IMR-90 (cell line): ENCODE results near the gene CHD3. TPM values are rescaled to one million over a fixed set of nuclear protein-coding genes. Genes with fewer than 3 reads are reported as not detected.
A peak's percentile ranks its signal among the peaks of the same experiment; 100 is the strongest.

Source experiments
- ATAC-seq: fragments of 200-7000 bp; cut with Tn5 transposase; 2 replicates; pipeline ENCODE4 v1.9.1; 2020; ENCODE audit warnings: low read depth, mild to moderate bottlenecking, moderate library complexity
- BruUV-seq: library from RNA; stranded (reverse); fragments of 400-500 nt; replicated peaks from 2 replicates; lab custom pipeline; 2021; lab: Mats Ljungman, UMichigan
- CTCF ChIA-PET: fragments of 300-600 bp; formaldehyde crosslinking; extraction: SDS; loops from one replicate; lab custom pipeline; 2021; ENCODE audit warnings: antibody characterized with exemption; lab: Yijun Ruan, JAX
- POLR2A ChIA-PET: fragments of 300-600 bp; sonication (Branson Sonifier 250); formaldehyde crosslinking; loops from one replicate; lab custom pipeline; 2022; ENCODE audit warnings: antibody characterized with exemption; ENCODE audit not compliant: unreplicated experiment; lab: Charles Lee
- DNase-seq: peaks from one replicate; pipeline ENCODE4 v3.0.0; 2013
- H2AFZ ChIP-seq: replicated peaks from 2 replicates; pipeline ENCODE3; 2013; ENCODE audit warnings: low read length, mild to moderate bottlenecking; ENCODE audit not compliant: poor library complexity
- H2AK5ac ChIP-seq: 2 replicates; pipeline ENCODE4 v1.6.1; 2013; ENCODE audit warnings: low read depth, low read length, inconsistent platforms
- H2AK9ac ChIP-seq: replicated peaks from 2 replicates; pipeline ENCODE3; 2013; ENCODE audit warnings: mild to moderate bottlenecking, low read depth, low read length, moderate library complexity; ENCODE audit not compliant: poor library complexity
- H2BK120ac ChIP-seq: 2 replicates; pipeline ENCODE4 v1.6.1; 2013; ENCODE audit warnings: low read depth, low read length, inconsistent platforms
- H2BK15ac ChIP-seq: 3 replicates; pipeline ENCODE4 v1.6.1; 2013; ENCODE audit warnings: low read depth, low read length, inconsistent platforms
- H2BK20ac ChIP-seq: 2 replicates; pipeline ENCODE4 v1.6.1; 2013; ENCODE audit warnings: low read depth, mild to moderate bottlenecking, inconsistent platforms, low read length, moderate library complexity
- H2BK5ac ChIP-seq: 2 replicates; pipeline ENCODE4 v1.6.1; 2013; ENCODE audit warnings: mild to moderate bottlenecking, low read depth, low read length, inconsistent platforms; ENCODE audit not compliant: poor library complexity, severe bottlenecking
- H3K14ac ChIP-seq: replicated peaks from 2 replicates; pipeline ENCODE4 v1.6.1; 2013; ENCODE audit warnings: low read depth, low read length, inconsistent platforms
- H3K18ac ChIP-seq: 2 replicates; pipeline ENCODE4 v1.6.1; 2013; ENCODE audit warnings: low read depth, low read length, control low read depth
- H3K23ac ChIP-seq: 2 replicates; pipeline ENCODE4 v1.6.1; 2013; ENCODE audit warnings: low read depth, low read length, inconsistent platforms
- H3K27ac ChIP-seq: 2 replicates; pipeline ENCODE4 v1.5.1; 2013; ENCODE audit warnings: mild to moderate bottlenecking, control low read depth, low read length; ENCODE audit not compliant: insufficient read depth
- H3K27me3 ChIP-seq: 2 replicates; pipeline ENCODE4 v1.6.1; 2013; ENCODE audit warnings: low read length; ENCODE audit not compliant: control insufficient read depth, insufficient read depth
- H3K36me3 ChIP-seq: 2 replicates; pipeline ENCODE4 v1.6.1; 2013; ENCODE audit warnings: low read length, mixed read lengths; ENCODE audit not compliant: control insufficient read depth, insufficient read depth
- H3K4ac ChIP-seq: 2 replicates; pipeline ENCODE4 v1.6.1; 2013; ENCODE audit warnings: low read depth, low read length, inconsistent platforms
- H3K4me1 ChIP-seq: 2 replicates; pipeline ENCODE4 v1.6.1; 2013; ENCODE audit warnings: low read length, mixed read lengths; ENCODE audit not compliant: control insufficient read depth, insufficient read depth
- H3K4me2 ChIP-seq: 2 replicates; pipeline ENCODE4 v1.6.1; 2013; ENCODE audit warnings: low read depth, mild to moderate bottlenecking, control low read depth, low read length, moderate library complexity
- H3K4me3 ChIP-seq: 2 replicates; pipeline ENCODE4 v1.5.1; 2013; ENCODE audit warnings: low read depth, mild to moderate bottlenecking, control low read depth, low read length, moderate library complexity; ENCODE audit not compliant: insufficient read depth
- H3K56ac ChIP-seq: 2 replicates; pipeline ENCODE4 v1.6.1; 2013; ENCODE audit warnings: low read length, inconsistent platforms; ENCODE audit not compliant: insufficient read depth; ENCODE audit errors: extremely low read depth
- H3K79me1 ChIP-seq, 2 experiments: 2 replicates each; pipeline ENCODE4 v1.6.1; 2013; ENCODE audit warnings: low read length in 2 of 2, inconsistent platforms in 1 of 2, low read depth in 1 of 2
- H3K9ac ChIP-seq: 2 replicates; pipeline ENCODE4 v1.6.1; 2013; ENCODE audit warnings: low read depth, low read length, control low read depth
- H3K9me1 ChIP-seq: 2 replicates; pipeline ENCODE4 v1.6.1; 2013; ENCODE audit warnings: low read length, inconsistent platforms; ENCODE audit not compliant: insufficient read depth
- H3K9me3 ChIP-seq: 2 replicates; pipeline ENCODE4 v1.6.1; 2013; ENCODE audit warnings: low read length; ENCODE audit not compliant: control insufficient read depth, insufficient read depth
- H4K20me1 ChIP-seq: 2 replicates; pipeline ENCODE4 v1.6.1; 2013; ENCODE audit warnings: low read length, inconsistent platforms; ENCODE audit not compliant: insufficient read depth
- H4K5ac ChIP-seq: 2 replicates; pipeline ENCODE4 v1.6.1; 2013; ENCODE audit warnings: mild to moderate bottlenecking, low read depth, low read length, control low read depth
- H4K8ac ChIP-seq, 2 experiments: 2 replicates each; pipeline ENCODE4 v1.6.1; 2013; ENCODE audit warnings: low read depth in 2 of 2, low read length in 2 of 2, control low read depth in 1 of 2, inconsistent platforms in 1 of 2
- H4K91ac ChIP-seq: 2 replicates; pipeline ENCODE4 v1.6.1; 2013; ENCODE audit warnings: low read depth, low read length, inconsistent platforms; ENCODE audit not compliant: insufficient read depth
- BHLHE40 ChIP-seq: fragments of 150-350 bp; IDR thresholded peaks from 2 replicates; pipeline ENCODE4 v1.6.1; 2016; ENCODE audit warnings: mild to moderate bottlenecking, low read depth, low read length
- CHD1 ChIP-seq: IDR thresholded peaks from 2 replicates; pipeline ENCODE4 v1.6.1; 2012; ENCODE audit warnings: low read depth, low read length, improper control_type of control experiment
- FOS ChIP-seq: fragments of 150-350 bp; IDR thresholded peaks from 2 replicates; pipeline ENCODE4 v1.6.1; 2016; ENCODE audit warnings: low read depth, low read length
- MAZ ChIP-seq: IDR thresholded peaks from 2 replicates; pipeline ENCODE4 v1.6.1; 2012; ENCODE audit warnings: low read depth, mild to moderate bottlenecking, low read length, improper control_type of control experiment, moderate library complexity, borderline replicate concordance
- MXI1 ChIP-seq: IDR thresholded peaks from 2 replicates; pipeline ENCODE4 v1.6.1; 2012; ENCODE audit warnings: low read depth, mild to moderate bottlenecking, low read length, moderate library complexity, borderline replicate concordance
- POLR2A ChIP-seq: IDR thresholded peaks from 2 replicates; pipeline ENCODE4 v1.6.1; 2012; ENCODE audit warnings: mild to moderate bottlenecking, low read depth, low read length
- RAD21 ChIP-seq: IDR thresholded peaks from 2 replicates; pipeline ENCODE4 v1.6.1; 2012; ENCODE audit warnings: low read length, improper control_type of control experiment
- RCOR1 ChIP-seq: IDR thresholded peaks from 2 replicates; pipeline ENCODE4 v1.6.1; 2012; ENCODE audit warnings: mild to moderate bottlenecking, low read length, improper control_type of control experiment; ENCODE audit not compliant: insufficient replicate concordance
- RFX5 ChIP-seq: IDR thresholded peaks from 2 replicates; pipeline ENCODE4 v1.8.0; 2012; ENCODE audit warnings: low read depth, mild to moderate bottlenecking, low read length, moderate library complexity
- SMC3 ChIP-seq: fragments of 150-350 bp; IDR thresholded peaks from 2 replicates; pipeline ENCODE4 v1.6.1; 2016; ENCODE audit warnings: low read depth, mild to moderate bottlenecking, antibody characterized with exemption, low read length, moderate library complexity
- WGBS, 2 experiments: methylation state at CpG; one replicate each; pipeline versions ENCODE4 v1.1.5 to v1.1.7; 2013; ENCODE audit warnings: missing lambda C conversion rate in 2 of 2; ENCODE audit not compliant: insufficient read length in 1 of 2; ENCODE audit errors: extremely low coverage in 2 of 2; 5-methylcytosine and 5-hydroxymethylcytosine counted together
- dilution Hi-C: fragments of 300-500 bp; cut with HindIII; formaldehyde crosslinking; loops from one replicate; pipeline ENCODE4 v1.14.3; 2018; ENCODE audit warnings: low sequenced_read_pairs; ENCODE audit not compliant: unreplicated experiment
- in situ Hi-C: fragments of 300-500 bp; cut with MboI; formaldehyde crosslinking; loops from 3 replicates; pipeline ENCODE4 v1.14.3; 2019; ENCODE audit warnings: low sequenced_read_pairs, inconsistent platforms, mixed read lengths
- intact Hi-C: fragments of 100-400 bp; cut with micrococcal nuclease; formaldehyde crosslinking; loops from 2 replicates; pipeline ENCODE4 v1.10.0; 2022
- polyA plus RNA-seq, 3 experiments: library from polyadenylated mRNA; depleted of rRNA; stranded (reverse); fragments of >200 nt; gene quantifications; 2 replicates each; pipeline ENCODE4 v1.2.3, GENCODE V29; 2012; ENCODE audit warnings: low replicate concordance in 1 of 3
- total RNA-seq: library from RNA; depleted of rRNA; stranded (reverse); fragments of >200 nt; gene quantifications from 2 replicates; pipeline ENCODE4 v1.2.3, GENCODE V29; 2012
- TF ChIP-seq, protein P1 (sequence below): conservative IDR thresholded peaks from 2 replicates; pipeline ENCODE4 v1.5.1; 2012; ENCODE audit warnings: mild to moderate bottlenecking, low read depth, low read length, improper control_type of control experiment
- TF ChIP-seq, protein P2 (sequence below): fragments of 150-350 bp; IDR thresholded peaks from 2 replicates; pipeline ENCODE4 v1.6.1; 2017; ENCODE audit warnings: mild to moderate bottlenecking, antibody characterized with exemption, low read length, low read depth

Gene CHD3
- total and polyA plus RNA-seq, 2 of the 4 experiments (the other 2 are of a cell fraction): 65.4 to 78.1 TPM

DNA sequence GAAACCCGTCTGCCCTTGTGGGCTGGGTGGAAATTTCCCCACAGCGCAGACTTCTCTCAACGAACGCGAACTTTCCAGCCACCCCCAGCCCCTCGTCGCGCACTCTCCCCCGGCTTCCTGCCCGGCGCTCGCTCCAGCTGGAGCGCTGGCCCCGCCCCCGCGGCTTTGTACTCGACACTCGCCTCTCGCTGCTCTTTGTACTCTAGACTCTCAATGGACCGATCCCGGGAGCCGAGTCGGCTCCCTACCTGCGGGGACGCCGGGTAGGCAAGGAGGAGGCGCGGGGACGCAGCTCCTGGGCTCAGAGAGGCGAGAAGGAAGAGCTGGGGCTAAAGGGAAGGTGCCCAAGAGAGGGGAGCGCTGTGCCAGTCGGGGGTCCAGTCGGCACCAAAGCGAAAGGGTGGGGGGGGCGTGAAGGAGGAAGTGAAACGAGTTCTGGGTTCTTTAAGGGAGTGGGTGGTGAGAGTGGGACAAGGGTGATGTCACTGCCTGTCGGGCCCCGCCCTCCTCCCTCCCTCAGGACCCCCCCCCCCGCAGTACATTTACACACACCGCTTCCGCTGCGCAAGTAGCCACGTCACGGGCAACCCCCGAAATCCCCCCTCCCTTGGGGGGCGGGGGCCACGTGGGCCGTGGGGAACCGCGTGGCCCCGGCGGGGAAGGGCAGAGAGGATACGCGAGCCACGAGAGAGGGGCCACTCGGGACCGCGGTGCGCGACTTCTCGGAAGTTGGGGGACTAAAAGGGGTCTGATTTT is 44.9 kb upstream of the CHD3 start:
- in situ Hi-C loops: no loop called here
- POLR2A ChIA-PET: interaction anchor here (0.7 kb wide), 1 partner anchor 17 kb away, joined by 3 read pairs; no protein-coding TSS in a partner anchor
- peak overlapping the region; percentile 81 for H2AFZ ChIP-seq

More for the DNA sequence above, 44.9 kb upstream of the CHD3 start:
- intact Hi-C loops (loop anchor here (1.0 to 5.0 kb wide), 4 partner anchors 7 to 271 kb away; partner anchors contain the start of gene NAA38), dilution Hi-C loops (no loop called here)
- peak overlapping the region; percentile 83 for H3K18ac ChIP-seq
- peaks cover 19 to 66% of the 10 kb centered on the region in 2 experiments for H3K79me1 ChIP-seq
- peak overlapping the region; percentile 100 for H2AK9ac ChIP-seq
- H3K4ac ChIP-seq: peak overlapping the region; percentile 99
- peak overlapping the region; percentile 41 for H4K5ac ChIP-seq
- H4K91ac ChIP-seq: peak overlapping the region; percentile 98
- H3K9me3 ChIP-seq: no peaks in the 10 kb centered on the region
- TF ChIP-seq BHLHE40: no peak
- no peak for TF ChIP-seq RFX5
- TF ChIP-seq SMC3: no peak
- TF ChIP-seq RCOR1: no peak
- TF ChIP-seq RAD21: 0 out of 2 replicates have a peak, but pooled peaks have one; percentile 1
- TF ChIP-seq, protein P1, sequence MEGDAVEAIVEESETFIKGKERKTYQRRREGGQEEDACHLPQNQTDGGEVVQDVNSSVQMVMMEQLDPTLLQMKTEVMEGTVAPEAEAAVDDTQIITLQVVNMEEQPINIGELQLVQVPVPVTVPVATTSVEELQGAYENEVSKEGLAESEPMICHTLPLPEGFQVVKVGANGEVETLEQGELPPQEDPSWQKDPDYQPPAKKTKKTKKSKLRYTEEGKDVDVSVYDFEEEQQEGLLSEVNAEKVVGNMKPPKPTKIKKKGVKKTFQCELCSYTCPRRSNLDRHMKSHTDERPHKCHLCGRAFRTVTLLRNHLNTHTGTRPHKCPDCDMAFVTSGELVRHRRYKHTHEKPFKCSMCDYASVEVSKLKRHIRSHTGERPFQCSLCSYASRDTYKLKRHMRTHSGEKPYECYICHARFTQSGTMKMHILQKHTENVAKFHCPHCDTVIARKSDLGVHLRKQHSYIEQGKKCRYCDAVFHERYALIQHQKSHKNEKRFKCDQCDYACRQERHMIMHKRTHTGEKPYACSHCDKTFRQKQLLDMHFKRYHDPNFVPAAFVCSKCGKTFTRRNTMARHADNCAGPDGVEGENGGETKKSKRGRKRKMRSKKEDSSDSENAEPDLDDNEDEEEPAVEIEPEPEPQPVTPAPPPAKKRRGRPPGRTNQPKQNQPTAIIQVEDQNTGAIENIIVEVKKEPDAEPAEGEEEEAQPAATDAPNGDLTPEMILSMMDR: no peak
- TF ChIP-seq, protein P2, sequence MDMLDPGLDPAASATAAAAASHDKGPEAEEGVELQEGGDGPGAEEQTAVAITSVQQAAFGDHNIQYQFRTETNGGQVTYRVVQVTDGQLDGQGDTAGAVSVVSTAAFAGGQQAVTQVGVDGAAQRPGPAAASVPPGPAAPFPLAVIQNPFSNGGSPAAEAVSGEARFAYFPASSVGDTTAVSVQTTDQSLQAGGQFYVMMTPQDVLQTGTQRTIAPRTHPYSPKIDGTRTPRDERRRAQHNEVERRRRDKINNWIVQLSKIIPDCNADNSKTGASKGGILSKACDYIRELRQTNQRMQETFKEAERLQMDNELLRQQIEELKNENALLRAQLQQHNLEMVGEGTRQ: peak; percentile 89
- TF ChIP-seq CHD1: no peak; the same call in 1 of the 2 replicates
- no peak for TF ChIP-seq FOS
- TF ChIP-seq MXI1: peak; percentile 92
- peak; percentile 92 for TF ChIP-seq MAZ
- TF ChIP-seq POLR2A: peak; percentile 87
- peak overlapping the region; percentile 92 for H3K9ac ChIP-seq
- peak overlapping the region; percentile 97 for H2BK5ac ChIP-seq
- peak overlapping the region; percentile 83; the same call in 2 of the 3 replicates for H2BK15ac ChIP-seq
- H3K4me1 ChIP-seq: peaks cover 21% of the 10 kb centered on the region
- CTCF ChIA-PET: interaction anchor here (1.5 kb wide), 1 partner anchor 13 kb away, joined by 3 read pairs; the partner anchor contains the start of gene NAA38
- H3K56ac ChIP-seq: peak overlapping the region; percentile 97
- H3K4me2 ChIP-seq: peak overlapping the region; percentile 97
- ATAC-seq: peak; percentile 16
- peak overlapping the region; percentile 100 for H2AK5ac ChIP-seq
- peak overlapping the region; percentile 98 for H3K27ac ChIP-seq
- H3K36me3 ChIP-seq: peaks cover 31% of the 10 kb centered on the region; the same call in 1 of the 2 replicates
- H4K20me1 ChIP-seq: peaks cover 73% of the 10 kb centered on the region
- 2% methylated on average over 29 of the region's 61 CpGs; no CpG with 5 or more reads in 1 of the 2 experiments for WGBS, 2 experiments
- peak overlapping the region; percentile 98 for H3K14ac ChIP-seq
- no peaks in the 10 kb centered on the region for H3K27me3 ChIP-seq
- H2BK20ac ChIP-seq: peak overlapping the region; percentile 85
- peak; percentile 90 for DNase-seq
- H2BK120ac ChIP-seq: peak overlapping the region; percentile 94
- H4K8ac ChIP-seq: peak overlapping the region; percentile 54 to 92
- no TSS peak for BruUV-seq
- peak overlapping the region; percentile 96 for H3K23ac ChIP-seq
- H3K9me1 ChIP-seq: peaks cover 8% of the 10 kb centered on the region; the same call in 1 of the 2 replicates
- peak overlapping the region; percentile 71 for H3K4me3 ChIP-seq
